AML-193 (cell line): ENCODE measurements around the gene WNT5B.
"Not testable (repeated sequence)": the region's sequence is repeated elsewhere in the genome, so short reads cannot be mapped to it uniquely, and the experiment has no call there.

Experiments used
- DNase-seq, 2 experiments: peaks; one replicate each; lab custom pipeline; 2025; lab: John Stamatoyannopoulos, UW

Gene WNT5B

DNA sequence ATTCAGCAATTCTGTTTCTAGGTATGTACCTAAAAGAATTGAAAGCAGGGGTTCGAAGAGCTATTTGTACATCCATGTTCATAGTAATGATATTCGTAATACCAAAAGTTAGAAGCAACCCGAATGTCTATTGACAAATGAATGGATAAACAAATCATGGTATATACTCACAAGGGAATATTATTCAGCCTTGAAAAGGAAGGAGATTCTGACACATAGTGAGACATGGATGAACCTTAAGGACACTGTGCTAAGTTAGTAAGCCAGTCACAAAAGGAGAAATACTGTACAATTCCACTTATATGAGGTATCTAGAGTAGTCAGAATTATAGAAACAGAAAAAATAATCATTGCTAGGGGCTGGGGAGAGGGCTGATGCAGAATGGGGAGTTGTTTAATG lies 30.3 kb upstream of the WNT5B start:
- no peak for DNase-seq

DNA sequence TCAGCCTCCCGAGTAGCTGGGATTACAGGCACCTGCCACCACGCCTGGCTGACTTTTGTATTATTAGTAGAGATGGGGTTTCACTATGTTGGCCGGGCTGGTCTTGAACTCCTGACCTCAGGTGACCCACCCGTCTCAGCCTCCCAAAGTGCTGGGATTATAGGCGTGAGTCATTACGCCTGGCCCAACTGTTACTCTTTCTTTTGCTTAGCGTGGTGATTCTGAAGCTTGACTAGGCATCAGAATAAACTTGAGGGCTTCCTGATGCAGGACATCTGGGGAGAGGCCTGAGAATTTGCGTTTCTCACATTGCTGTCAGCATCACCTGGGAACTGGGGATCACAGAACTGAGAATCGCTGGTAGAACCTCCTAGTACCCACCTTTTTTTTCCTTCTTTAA lies 26.3 kb upstream of the WNT5B start:
- DNase-seq: not testable (repeated sequence)

DNA sequence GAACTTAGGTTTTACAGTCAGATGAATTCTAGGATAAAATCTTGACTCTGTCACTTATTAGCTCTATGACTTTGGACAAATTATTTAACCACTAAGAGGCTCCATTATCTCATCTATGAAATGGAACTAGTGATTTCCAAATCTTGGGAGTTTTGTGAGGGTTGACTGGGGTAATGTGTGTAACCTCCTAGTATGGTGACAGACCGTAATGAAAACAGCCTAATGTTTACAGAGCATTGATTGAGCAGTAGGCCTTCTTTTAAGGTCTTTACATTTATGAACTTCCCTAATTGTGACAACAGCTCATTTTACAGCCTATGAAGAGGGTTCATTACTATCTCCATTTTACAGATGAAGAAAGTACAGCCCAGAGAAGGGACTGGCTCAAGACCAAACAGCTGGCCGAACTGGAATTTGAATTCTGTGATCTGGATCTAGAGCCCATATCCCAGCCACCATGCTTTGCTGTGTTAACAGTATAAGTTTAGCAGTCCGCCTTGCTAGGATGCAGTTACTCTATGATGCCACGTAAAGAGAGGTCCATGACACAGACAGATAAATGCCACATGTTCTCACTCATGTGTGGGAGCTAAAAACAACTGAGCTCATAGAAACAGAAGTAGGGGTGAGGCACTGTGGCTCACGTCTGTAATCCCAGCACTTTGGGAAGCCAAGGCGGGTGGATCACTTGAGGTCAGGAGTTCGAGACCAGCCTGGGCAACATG lies 25.6 kb upstream of the WNT5B start:
- DNase-seq: no peak

DNA sequence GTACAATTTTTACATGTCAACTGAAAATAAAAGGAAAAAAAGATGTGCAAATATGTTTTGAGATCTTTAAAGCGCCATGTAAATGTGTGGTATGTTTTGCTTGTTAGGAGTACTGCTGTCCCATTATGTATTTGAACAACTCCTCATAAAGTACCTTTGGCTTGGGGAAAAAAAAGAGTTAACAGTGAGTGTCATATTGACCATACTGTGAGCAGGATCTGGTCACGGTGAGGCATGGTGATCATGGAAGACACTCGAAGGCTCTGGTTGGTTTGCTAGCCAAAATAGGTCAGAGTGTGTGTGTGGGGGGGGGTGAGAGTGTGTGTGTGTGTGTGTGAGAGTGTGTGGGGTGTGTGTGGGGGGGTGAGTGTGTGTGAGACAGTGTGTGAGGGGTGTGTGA lies 24.6 kb upstream of the WNT5B start:
- DNase-seq: no peak

DNA sequence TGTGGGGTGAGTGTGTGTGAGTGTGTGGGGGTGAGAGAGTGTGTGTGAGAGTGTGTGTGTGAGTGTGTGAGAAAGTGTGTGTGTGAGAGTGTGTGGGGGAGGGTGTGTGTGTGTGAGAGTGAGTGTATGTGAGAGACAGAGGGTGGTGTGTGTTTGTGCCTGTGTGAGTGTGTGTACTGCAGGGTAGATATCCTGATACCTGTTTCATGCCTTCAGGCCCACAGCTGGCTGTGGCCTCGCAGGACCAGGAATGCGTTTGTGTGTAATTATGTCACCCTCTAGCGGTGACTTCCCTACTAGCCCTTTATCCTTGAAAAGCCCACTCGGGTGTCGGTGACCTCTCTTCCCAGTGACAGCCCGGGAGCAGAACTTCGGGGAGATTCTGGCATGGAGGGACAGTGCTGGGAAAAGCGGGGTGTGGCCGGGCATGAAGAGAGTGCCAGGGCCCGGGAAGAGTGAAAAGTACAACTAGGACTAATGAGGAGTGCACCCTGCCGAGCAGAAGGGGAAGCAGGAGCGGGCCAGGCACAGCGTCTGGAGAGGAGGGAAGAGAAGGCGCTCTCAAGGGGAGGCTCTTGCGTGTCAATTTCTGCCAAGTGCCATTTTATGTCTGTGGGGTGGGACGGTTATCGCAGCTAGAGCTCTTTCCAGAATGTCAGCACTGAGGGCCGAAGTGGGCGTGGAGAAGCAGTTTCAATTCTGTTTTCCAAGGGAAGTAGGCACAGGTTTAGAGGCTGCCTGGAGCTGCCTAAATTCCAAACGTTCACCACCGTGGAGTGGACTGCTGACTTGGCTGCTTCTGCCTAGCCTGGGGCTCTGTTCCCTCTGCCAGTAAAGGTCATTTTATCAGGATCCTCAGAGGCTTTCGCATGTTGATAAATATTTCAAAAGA lies 23.7 kb upstream of the WNT5B start:
- DNase-seq: peak; percentile 65 to 69

DNA sequence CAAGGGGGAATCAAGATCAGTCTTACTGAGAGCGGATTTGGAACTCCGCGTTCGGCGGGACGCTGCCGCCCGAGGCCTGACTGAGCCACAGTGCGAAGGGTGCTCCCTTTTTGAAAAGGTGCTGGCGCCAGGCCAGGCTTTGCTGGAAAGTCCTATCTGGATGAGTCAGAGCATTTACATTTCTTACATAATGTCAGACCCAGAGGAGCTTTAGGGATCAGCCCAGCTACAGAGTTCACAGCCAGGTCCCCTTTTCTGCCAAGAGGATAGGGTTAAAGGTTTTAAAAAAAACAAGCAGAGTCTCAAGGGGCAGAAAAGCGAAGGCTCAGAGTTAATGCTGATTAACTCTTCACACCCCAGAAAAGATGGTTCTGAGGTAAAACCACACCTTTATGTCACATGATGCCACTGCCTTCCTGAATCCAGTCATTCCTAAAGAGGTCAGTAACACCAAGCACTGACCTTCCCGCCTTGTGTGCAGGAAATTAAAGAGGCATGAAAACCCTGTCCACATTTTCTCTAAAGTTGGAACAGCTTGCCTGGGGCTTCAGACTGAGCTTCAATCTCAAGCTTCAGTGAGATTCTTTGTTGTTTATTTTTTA lies 22.9 kb upstream of the WNT5B start:
- peak; percentile 83 to 85 for DNase-seq

DNA sequence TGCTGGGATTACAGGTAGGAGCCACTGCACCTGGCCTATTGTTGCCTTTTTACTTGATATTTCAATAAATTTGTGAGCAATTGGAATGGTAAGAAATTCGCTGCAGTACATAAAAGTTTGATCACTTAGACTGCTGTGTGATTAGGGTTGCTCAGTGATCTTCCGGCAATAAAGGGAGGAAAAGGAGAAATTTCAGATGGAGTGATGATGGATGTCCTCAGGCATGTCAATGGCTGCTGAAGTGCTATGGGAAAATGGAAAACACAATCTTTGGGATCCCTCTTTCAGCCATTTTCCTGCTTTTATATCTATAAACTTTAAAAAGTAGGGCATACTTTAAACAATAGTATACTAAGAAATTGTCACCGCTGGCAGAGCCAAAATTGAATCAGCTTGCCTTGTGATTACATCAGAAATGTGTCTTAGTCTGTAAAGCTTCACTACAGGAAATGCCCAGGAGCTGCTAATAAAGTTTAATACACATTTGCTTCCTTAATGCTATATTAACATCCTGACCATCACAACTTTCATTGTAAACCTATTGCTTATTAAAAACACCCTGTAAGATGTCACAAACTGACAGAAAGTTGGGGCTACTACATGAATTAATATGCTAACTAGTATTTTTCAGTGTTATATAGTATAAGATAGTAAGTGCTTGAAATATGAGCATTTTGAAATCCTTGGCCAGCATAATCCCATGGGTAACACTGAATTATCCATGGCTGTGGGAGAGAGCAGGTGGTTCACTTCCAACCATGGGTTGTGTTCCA lies 20.9 kb upstream of the WNT5B start:
- peak; percentile 32 to 51 for DNase-seq

DNA sequence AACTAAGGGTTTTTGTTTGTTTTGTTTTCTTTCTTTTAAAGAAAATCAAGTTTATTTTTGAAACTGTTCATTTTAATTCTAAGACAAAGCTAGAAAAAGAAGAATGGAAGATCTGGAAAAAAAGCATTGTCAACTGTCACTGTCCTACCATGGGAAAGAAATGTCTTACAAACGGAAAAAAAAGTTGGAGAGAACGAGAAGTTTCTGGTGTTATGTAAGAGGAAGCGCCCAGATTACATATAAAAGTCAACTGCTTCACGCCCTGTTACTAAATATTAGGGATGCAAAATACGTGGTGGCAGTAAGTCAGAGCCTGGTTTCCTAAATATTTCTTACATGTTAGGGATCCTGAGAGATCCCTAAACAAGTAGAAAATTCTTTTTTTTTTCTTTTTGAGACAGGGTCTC lies 20.3 kb upstream of the WNT5B start:
- DNase-seq: peak; percentile 70 to 74

DNA sequence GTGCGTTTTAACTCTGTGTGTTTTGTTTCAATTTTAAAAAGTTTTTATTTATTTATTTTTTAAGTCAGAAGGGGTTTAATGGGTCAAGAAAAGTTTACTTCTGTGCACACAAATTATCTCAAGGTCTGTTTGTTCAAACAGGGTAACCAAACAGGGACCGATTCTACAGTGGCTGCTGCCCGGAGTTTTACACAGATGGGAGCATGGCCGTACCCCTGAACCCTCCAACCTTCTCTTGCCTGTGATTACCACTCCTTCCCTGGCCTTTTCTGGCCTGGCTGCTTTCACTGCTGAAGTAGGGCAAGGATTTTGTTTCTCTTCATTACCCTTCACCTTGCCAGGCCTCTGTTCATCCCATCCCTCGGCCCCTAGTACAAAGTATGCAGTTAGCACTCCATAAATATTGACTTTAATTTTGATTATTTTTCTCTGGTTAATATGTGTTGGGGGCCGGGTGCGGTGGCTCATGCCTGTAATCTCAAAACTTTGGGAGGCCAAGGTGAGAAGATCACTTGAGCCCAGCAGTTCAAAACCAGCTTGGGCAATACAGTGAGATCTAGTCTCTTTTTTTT lies 18.9 kb upstream of the WNT5B start:
- DNase-seq: no peak

DNA sequence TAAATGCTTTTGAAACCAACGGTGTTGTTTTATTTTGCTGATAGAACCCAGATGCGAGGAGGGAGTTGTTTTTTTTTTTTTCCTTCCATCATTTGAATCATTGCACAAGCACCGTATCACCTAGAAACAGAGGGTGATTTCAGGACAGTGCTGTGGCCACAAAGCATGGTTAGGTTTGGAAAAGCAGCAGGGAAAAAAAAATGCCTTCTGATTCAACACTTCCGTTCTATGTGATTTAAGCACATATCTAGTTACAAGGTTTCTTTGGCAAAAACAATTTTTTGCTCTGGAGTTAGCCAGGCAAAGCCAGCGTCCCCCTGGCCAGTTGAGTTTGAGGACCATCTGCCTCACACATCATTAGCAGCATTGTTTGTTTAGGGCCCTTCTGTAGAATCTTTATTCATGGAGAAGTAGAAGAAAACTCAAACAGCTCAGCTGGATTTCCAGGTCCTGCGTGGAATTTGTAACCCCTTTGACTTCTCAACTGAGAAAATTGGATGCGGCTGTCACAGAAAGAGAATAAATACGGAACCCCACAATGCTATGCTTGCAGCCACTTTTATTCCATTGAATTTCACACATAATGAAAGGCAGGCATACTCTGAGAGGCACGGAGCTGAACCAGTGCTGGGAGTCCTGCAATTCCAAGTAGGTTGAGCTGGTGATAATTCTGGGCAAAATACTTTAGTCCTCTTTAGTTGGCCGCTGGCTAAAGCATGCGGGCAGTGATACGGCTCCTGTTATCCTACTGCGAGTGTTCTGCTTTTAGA lies 17.0 kb upstream of the WNT5B start:
- DNase-seq: peak; percentile 49 to 51

DNA sequence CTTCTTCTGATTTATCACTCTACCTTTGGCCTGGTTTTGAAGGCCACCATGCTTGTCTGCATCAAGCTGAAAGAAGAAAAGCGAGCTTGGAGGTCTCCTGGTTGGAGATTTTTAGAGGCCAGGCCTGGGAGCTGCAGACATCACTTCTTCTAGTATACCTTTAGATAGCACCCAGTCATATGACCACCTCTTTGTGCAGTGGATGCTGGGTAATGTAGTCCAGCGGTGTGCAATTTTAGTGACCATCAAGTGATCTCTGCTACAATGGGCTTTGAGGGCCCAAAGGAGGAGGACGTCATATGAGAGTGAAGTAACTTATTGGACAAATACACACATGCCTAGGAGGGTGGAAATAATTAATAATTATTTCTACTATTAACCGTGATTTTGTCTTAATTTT lies 15.2 kb upstream of the WNT5B start:
- no peak for DNase-seq

DNA sequence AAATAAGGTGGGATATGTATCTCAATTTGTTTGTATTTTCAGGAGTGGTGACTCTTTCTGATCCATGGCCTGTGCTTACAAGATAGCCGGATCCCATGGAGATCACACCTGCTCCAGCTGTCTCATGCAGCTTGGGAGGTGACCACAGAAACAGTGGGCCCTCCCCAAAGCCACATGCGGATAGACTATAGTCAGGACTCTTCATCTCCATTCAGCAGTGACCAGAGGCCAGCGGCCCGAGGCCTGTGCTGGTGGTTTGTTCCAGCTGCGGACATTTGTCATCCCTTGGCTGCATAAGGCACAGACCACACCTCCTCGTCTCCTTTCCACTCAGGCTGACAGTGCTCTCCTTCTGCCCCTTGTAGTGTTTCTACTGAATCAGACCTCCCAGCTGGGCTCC lies 14.7 kb upstream of the WNT5B start:
- DNase-seq: no peak

DNA sequence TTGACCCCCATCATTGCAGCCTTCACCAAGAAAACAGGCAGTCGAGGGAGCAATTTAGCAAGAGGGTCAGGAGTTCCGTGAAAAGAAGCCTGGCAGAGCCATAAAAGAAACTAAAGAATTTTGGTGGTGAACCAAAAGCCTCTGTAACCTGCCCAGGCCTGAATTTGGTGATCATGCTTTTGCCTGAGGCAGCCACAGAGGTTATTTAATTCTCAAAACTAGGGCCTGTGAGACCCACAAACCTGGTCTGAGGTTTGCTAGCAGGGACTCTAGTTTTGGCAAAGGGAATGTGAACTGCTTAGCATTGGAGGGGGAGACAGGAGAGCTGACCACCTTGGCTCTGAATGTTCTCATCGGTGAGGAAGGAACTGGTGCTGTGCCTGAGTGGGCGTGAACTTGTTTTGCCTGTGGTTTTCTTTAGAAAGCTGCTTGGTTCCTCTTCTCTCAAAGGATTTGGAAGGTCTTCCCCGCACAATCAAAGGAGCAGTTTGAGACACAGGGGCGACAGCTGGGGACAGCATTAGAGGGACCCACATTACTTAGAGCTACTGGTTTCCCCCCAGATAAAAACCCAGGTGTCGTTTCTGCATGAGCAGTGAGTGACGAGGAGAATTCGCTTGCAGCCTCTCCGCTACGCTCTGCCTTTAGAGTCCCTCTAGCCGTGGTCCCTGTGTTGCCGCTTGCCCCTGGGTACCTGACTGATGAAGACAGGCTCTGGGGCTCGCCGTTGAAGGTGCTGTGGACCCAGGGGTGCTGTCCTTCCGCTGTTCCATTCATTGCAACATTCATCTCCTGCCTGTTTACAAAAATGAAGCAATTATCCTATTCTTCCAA lies 12.6 kb upstream of the WNT5B start:
- peak in 1 of 2 experiments; percentile 24 for DNase-seq

DNA sequence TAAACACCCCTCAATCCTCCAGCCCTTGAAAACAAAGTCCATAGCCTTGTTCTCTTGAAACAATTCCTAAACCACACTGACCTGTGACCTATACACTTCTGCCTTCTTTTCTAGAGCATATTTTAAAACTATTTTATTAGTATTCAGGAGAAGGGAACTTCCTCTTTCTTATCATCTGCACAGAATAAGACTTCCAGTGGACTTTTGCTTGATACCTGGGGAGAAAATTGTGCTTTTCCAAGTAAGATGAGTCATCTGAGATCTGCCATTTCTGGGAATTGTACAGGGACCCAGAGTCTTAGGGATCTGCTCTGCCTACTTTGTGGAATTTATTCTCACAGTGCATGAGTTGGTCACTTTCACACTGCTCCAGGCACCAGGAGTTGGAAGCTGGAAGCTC lies 10.5 kb upstream of the WNT5B start:
- DNase-seq: peak; percentile 25 to 44

DNA sequence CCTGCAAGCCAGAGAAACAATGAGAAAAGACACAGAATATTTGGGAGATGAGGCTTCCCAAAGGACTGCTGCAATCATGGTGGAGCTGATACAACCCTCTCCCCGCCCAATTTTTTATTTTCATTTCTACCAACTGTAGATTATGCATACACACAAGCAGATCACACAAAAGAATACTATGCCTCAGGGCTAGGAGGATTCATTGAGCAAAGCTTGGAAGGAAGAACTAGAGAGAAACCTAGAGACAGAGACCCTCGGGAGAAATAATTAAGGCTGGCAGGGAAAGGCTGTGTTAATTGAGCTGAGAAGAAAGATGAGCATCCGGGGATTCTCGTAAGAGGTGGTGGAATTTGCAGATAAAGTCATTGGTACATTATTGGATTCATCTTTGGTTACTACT lies 9.9 kb upstream of the WNT5B start:
- DNase-seq: no peak

DNA sequence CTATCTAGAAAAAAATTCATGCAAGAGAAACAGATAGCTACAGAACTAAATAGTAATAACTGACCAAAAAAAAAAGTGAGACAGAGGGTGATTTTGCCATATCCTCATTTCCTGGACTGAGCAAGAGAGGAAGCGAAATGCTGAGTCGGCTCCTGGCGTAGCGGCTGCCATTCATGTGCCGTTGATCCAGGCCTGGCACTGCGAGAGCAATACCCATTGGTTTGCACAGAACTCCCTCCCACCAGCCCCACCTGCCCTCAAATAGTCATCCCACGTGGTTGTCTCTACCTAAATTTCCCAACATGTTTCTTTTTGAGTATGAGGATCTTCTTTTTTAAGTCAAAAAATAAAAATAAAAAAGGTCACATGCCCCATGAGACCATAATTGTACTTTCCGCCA lies 9.4 kb upstream of the WNT5B start:
- DNase-seq: peak; percentile 84 to 85

DNA sequence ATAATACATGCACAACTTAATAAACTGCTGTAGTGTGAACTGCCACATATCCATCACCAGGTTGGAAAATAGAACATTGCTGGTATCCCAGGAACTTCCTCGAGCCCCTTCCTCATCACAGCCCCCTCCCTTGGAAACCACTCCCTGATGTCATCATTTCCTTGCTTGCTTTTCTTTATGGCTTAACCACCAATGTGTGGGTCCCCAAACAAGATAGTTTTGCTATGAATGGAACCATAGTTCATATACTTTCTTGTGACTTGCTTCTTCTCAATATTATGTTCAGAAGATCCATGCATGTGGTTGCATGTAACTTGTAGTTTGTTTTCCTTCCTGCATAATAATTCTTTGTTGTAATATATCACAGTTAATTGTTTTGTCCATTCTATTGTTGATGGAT lies 8.9 kb upstream of the WNT5B start:
- no peak for DNase-seq

DNA sequence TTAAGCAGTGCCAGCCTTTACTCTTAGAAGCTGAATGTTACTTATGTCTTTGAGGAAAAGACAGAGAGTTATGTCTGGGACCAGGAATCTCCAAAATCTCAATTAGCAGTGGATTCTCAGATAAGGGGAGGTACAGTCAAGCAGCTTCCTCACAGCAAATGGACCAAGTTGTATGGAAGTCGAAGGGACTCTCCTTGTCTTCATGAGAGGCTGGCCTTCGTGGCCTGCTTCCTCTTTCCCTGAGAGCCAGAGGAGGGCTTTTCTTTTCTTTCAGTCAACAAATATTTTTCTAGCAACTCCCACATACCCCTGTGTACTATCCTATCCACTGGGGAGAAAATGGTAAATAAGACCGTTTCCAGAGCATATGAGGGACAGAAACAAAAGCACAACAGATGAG lies 6.6 kb upstream of the WNT5B start:
- DNase-seq: no peak

DNA sequence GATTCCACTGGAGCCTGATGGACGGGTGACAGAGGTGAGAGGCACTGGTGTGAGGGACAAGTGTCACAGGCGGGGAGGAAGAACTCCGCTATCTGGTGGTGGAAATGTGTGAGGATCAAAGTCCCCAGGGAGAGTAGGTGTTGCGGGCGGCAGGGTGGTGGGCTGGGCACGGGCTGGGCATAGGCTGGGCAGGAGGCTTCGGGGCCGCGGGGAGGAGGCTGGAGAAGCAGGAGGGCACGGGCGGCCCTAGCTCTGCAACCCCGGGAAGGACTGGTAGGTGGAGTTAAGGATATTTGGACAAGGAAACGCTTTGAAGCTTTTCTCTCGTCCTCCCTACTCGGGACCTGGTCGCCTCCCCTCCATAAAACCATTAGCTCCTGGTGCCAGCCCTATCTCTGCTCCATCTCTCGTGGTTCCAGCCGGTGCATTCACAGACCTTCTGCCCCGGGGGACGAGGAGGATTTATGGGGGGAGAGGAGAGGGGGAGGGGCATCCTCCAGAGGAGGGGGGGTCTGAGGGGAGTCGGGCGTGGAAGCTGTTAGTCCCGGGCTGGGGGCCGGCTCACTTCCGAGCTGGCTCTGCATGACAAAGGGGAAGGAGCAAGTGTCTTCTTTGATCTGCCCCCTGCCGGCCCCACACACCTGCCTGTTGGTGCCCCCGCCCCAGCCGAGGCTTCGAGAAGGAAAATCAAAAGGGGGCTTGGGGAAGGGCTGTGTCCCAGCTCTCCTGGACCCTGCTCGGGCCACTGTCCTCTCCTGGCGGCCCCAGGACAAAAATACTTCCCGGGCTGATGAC lies 504 bp downstream of the WNT5B start:
- no peak for DNase-seq
